Transverse colon (tissue), 4 donors: Measurements from ENCODE around the gene MAGEB2. TPM values are rescaled to one million over a fixed set of nuclear protein-coding genes. Genes with fewer than 3 reads are reported as not detected.

Source experiments
- DNase-seq: peaks from one replicate; pipeline ENCODE4 v3.0.0-alpha.2; 2019
- H3K27ac ChIP-seq, 4 donors: fragments of 200-600 bp; sonication (generic); 2 replicates each; pipeline ENCODE4 v1.5.1; 2016 to 2018; ENCODE audit warnings: inconsistent platforms in 4 of 4
- H3K27me3 ChIP-seq: fragments of 200-600 bp; sonication (generic); 2 replicates; pipeline ENCODE4 v1.5.1; 2017; ENCODE audit warnings: inconsistent platforms
- H3K36me3 ChIP-seq, 4 donors: fragments of 200-600 bp; sonication (generic); 2 replicates each; pipeline ENCODE4 v1.5.1; 2017 to 2019; ENCODE audit warnings: inconsistent platforms in 4 of 4
- H3K4me1 ChIP-seq, 4 donors: fragments of 200-600 bp; sonication (generic); 2 replicates each; pipeline ENCODE4 v1.5.1; 2017 to 2020; ENCODE audit warnings: inconsistent platforms in 4 of 4
- H3K4me3 ChIP-seq, 4 donors: fragments of 200-600 bp; sonication (generic); 1 replicate in 1 of 4; 2 replicates in 3 of 4; pipeline versions ENCODE4 v1.5.1 to v1.6.1; 2017 to 2019; ENCODE audit warnings: inconsistent platforms in 4 of 4
- H3K9me3 ChIP-seq, 2 donors: fragments of 200-600 bp; sonication (generic); 2 replicates each; pipeline ENCODE4 v1.5.1; 2017 to 2019; ENCODE audit warnings: inconsistent platforms in 2 of 2
- CTCF ChIP-seq, 5 experiments: fragments of 200-600 bp in 3 of 5; fragments of 450-650 bp in 2 of 5; sonication (generic) in 3 of 5; IDR thresholded peaks; 1 replicate in 2 of 5; 2 replicates in 3 of 5; pipeline ENCODE4 v1.5.1; 2016 to 2017; ENCODE audit warnings: antibody characterized with exemption in 5 of 5, inconsistent platforms in 3 of 5, mild to moderate bottlenecking in 2 of 5, moderate library complexity in 1 of 5
- EP300 ChIP-seq: sonication (generic); formaldehyde crosslinking; IDR thresholded peaks from one replicate; pipeline ENCODE4 v1.6.1; 2017; ENCODE audit warnings: antibody characterized with exemption, low read depth
- POLR2A ChIP-seq: fragments of 450-650 bp; IDR thresholded peaks from one replicate; pipeline ENCODE4 v1.6.1; 2016; ENCODE audit warnings: antibody characterized with exemption, mild to moderate bottlenecking, moderate library complexity
- POLR2AphosphoS5 ChIP-seq, 3 donors: sonication (generic); formaldehyde crosslinking; IDR thresholded peaks; one replicate each; pipeline ENCODE4 v1.6.1; 2016; ENCODE audit warnings: antibody characterized with exemption in 3 of 3
- WGBS, 2 donors: methylation state at CpG; one replicate each; pipeline ENCODE4 v1.1.5; 2018; ENCODE audit warnings: low coverage in 1 of 2; 5-methylcytosine and 5-hydroxymethylcytosine counted together
- in situ Hi-C, 4 donors: fragments of 200-750 bp; cut with MboI; loops; one replicate each; pipeline versions ENCODE4 v1.15.0 to v1.15.1; 2017; ENCODE audit warnings: low sequenced_read_pairs in 3 of 4, low pct_ligation_motif_present in 1 of 4, low pct_unique_long_range_greater_than_20kb in 1 of 4
- intact Hi-C: fragments of 100-400 bp; cut with DNase I; formaldehyde crosslinking; loops from one replicate; pipeline ENCODE4 v1.15.1; 2023; ENCODE audit warnings: low total_unique reads
- total RNA-seq, 4 donors: library from RNA; depleted of rRNA; stranded (reverse); fragments of >200 nt; gene quantifications; one replicate each; pipeline ENCODE4 v1.1.0, GENCODE V29; 2016

Gene MAGEB2
- total RNA-seq, 4 donors from 2014 or later, result not detected

- no peak for DNase-seq
- Histone ChIP-seq H3K27ac (no peak overlapping the region), H3K36me3 (no peaks in the 10 kb centered on the region), H3K27me3 (no peaks in the 10 kb centered on the region), H3K9me3 (no peaks in the 10 kb centered on the region), H3K4me1 (no peaks in the 10 kb centered on the region), H3K4me3 (no peak overlapping the region)
- intact Hi-C loops (no loop called here), in situ Hi-C loops (no loop called here)
- WGBS, 2 donors, result 87% methylated on average over 1 of the region's 1 CpG; no CpG with 5 or more reads in 1 of the 2 donors
- TF ChIP-seq EP300 (no peak), CTCF (IDR thresholded peaks at IDR 0.05) (no peak), POLR2AphosphoS5 (IDR thresholded peaks at IDR 0.05) (no peak), POLR2A (no peak)
These were observed 37.9 kb downstream of the MAGEB2 start for GRCh38 chrX:30253257-30253656.

GRCh38 chrX:30259927-30260326 is 44.6 kb downstream of the MAGEB2 start:
- Histone ChIP-seq H3K36me3 (no peaks in the 10 kb centered on the region), H3K4me3 (no peak overlapping the region), H3K4me1 (no peaks in the 10 kb centered on the region), H3K27me3 (no peaks in the 10 kb centered on the region), H3K9me3 (no peaks in the 10 kb centered on the region), H3K27ac (no peak overlapping the region)
- no peak for DNase-seq
- intact Hi-C loops, result no loop called here
- in situ Hi-C loops, result no loop called here
- WGBS, 2 donors, result 52% methylated on average over 2 of the region's 2 CpGs; no CpG with 5 or more reads in 1 of the 2 donors
- no peak for TF ChIP-seq EP300
- TF ChIP-seq CTCF (IDR thresholded peaks at IDR 0.05), result no peak
- TF ChIP-seq POLR2A, result no peak
- TF ChIP-seq POLR2AphosphoS5 (IDR thresholded peaks at IDR 0.05), result no peak

- TF ChIP-seq POLR2AphosphoS5 (IDR thresholded peaks at IDR 0.05) (no peak), CTCF (IDR thresholded peaks at IDR 0.05) (no peak), EP300 (no peak), POLR2A (no peak)
- no peaks in the 10 kb centered on the region for H3K9me3 ChIP-seq
- no peak for DNase-seq
- H3K4me3 ChIP-seq, result no peak overlapping the region
- in situ Hi-C loops (no loop called here), intact Hi-C loops (no loop called here)
- no peaks in the 10 kb centered on the region for H3K27me3 ChIP-seq
- H3K4me1 ChIP-seq, result no peaks in the 10 kb centered on the region
- H3K27ac ChIP-seq, result no peak overlapping the region
- no peaks in the 10 kb centered on the region for H3K36me3 ChIP-seq
These were observed 45.6 kb downstream of the MAGEB2 start for GRCh38 chrX:30261012-30261411.

GRCh38 chrX:30262763-30263162 is 47.4 kb downstream of the MAGEB2 start:
- 65% methylated on average over 1 of the region's 1 CpG; no CpG with 5 or more reads in 1 of the 2 donors for WGBS, 2 donors
- in situ Hi-C loops (no loop called here), intact Hi-C loops (no loop called here)
- no peak for TF ChIP-seq EP300
- TF ChIP-seq POLR2AphosphoS5 (IDR thresholded peaks at IDR 0.05), result no peak
- no peak for TF ChIP-seq POLR2A
- no peak for TF ChIP-seq CTCF (IDR thresholded peaks at IDR 0.05)
- H3K4me1 ChIP-seq, result no peaks in the 10 kb centered on the region
- no peaks in the 10 kb centered on the region for H3K9me3 ChIP-seq
- no peak overlapping the region for H3K27ac ChIP-seq
- DNase-seq, result no peak
- H3K36me3 ChIP-seq, result no peaks in the 10 kb centered on the region
- H3K4me3 ChIP-seq, result no peak overlapping the region
- H3K27me3 ChIP-seq, result no peaks in the 10 kb centered on the region

Other genes starting within 250 kb of the MAGEB2 start
- gene MAGEB3, start 15.1 kb downstream of the MAGEB2 start, total RNA-seq, result not detected
- not detected for gene MAGEB4, start 26.4 kb downstream of the MAGEB2 start, total RNA-seq
- not detected for gene MAGEB1, start 31.6 kb downstream of the MAGEB2 start, total RNA-seq
- gene NR0B1, start 93.8 kb downstream of the MAGEB2 start, total RNA-seq, result not detected